Activated CD8-positive, alpha-beta memory T cell treated with anti-CD3 and anti-CD28 coated beads, Interleukin-2, amount 50 U/mL, for 48 hours (primary cell): ENCODE data around the gene KIRREL3.

Source experiments
- DNase-seq: peaks from one replicate; pipeline ENCODE4 v3.0.0-alpha.2; 2020

Gene KIRREL3

DNA sequence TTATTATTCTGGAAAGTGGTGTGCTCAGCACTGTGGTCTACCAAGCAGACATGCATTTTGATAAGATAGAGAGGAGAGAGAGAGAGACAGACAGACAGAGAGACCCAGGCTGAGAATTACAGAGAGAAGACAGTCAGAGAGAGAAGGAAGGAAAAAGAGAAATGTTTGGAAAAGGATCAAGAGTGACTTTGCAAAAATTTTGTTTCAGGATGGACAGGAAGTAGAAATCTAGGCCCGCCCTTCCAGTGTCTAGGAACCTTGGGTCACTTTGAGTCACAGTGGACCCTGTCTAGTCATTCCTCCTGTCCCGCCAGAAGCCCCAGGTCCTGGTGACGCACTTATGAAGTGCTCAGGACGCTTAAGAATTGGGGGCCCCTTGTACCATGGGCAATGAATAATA is 478.4 kb downstream of the KIRREL3 start:
- no peak for DNase-seq

DNA sequence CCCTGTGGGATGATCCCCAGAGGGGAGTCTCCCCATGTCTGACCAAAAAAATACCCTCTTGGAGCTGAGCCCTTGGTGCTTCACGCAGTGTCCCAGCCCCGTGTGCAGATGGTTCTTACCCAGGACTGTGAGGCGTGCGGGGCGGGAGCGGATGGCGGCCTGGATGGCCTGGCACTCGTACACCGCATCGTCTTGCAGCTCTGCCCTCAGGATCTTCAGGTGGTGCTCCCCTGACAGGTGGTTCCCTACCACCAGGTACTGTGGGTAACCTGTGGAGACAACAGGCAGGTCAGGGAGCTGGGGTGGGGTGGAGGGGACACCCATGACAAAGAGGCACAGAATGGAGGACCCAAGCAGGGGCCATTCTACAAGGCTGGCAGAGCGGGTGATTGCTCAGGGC is 479.4 kb downstream of the KIRREL3 start:
- no peak for DNase-seq

DNA sequence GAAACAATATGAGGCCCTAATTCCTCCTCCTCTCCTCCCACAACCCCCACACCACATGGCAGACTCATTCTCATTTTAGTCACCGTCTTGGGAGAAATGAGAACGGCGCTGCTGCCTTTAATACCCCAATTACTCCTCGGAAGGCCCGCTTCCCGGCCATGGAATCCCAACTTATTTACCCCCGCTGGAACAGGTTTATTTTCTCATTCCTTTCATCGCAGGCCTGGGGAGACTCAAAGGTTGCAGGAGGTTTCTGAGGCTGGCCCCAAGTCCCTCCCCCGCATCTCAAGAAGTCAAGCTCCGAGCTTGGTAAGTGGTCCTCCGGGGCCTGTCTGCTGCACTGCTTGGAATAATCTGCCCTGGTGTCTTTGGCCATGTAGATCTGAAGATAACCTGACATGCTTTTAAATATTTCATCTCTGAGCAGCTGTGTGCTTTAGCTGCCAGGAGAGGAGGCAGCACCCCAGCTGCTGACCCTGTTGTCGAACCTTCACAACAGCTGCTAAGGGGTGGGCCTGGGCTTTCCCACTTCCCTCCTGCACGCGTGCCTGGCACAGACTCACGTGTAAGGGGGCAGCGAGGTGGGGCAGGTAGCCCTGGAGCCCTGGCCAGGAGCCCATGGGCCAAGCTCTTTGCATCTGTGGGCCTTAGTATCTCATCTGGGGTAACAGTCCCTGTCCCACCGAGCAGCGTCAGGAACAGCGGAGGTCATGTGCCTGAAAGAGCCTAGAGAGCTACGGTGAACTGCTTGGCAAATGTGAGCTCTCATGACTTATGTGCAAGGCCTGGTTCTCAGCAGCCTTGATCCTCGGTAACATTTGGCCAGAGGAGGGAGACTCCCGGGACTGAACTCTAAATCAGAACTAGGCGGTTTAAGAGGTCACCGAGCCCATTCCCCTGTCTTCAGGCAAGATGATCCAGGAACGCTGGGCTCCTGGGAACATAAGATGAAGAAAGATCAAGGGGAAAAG is 480.5 kb downstream of the KIRREL3 start:
- DNase-seq = no peak

- no peak for DNase-seq
These were observed 481.4 kb downstream of the KIRREL3 start for GRCh38 chr11:126518972-126519690.

- DNase-seq = no peak
These were observed 482.2 kb downstream of the KIRREL3 start for GRCh38 chr11:126518071-126518971.

DNA sequence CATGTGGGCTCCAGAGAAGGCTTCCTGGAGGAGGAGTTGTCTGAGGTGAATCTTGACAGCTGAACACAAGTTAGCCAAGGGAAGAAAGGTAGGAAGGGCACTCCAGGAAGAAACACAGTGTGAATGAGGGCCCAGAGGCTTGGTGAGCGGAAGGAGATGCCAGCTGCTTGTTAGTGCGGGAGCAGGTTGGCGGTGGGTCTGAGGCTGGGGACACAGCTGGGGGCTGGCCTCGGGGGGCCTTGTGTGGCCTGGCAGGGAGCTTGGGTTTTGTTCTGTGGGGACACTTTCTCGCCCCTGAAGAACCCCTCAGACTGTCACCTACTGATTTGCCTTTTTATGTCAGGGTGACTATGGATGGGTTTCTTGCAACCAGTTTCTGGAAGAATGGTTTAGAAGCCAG is 485.1 kb downstream of the KIRREL3 start:
- DNase-seq = no peak

GRCh38 chr11:126514061-126514693 is 486.4 kb downstream of the KIRREL3 start:
- no peak for DNase-seq

DNA sequence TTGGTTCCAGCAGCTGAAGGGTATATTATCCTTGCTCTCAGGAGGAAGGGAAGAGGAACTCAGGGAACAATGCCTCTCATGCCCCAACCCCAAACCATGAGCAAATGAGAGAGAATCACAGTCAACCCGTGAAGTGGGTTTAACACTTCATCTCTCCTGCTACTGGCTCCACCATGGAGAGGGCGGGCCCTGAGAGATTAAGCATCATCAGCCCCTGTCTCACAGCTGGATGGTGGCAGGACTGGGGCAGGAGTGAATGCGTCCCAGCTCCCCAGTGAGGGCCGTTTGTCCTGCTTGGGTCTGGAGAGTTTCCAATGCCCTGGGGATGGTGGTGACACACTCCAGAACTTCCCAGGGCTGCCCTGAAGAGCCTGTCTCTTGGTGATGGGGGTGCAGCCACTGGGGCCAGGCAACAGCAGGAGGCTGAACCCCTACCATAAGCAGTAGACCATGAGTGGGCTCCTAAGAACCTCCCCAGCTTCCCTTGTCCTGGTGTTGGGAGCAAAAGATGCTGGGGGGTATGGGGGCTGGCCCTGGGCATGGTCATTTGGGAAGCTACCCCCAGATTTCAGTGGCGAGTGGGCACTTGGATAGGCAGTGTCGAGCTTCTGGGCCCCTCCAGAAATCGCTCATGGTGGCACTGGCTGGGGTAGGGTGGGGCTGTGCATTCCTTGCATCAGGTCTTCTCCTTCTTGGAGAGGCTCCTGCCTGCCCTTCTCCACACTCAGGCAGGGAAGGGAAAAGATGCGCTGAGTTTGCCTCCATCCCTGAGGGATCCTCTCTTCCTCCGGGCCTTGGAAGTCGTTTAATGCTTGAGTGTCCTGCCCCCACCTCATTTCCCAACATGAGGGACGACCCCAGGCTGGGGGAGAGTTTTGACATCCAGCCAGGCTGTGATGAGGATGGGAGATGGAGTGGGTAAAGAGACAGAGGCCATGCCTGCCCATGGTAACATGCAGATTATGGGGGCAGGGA is 487.5 kb downstream of the KIRREL3 start:
- DNase-seq = no peak

GRCh38 chr11:126512251-126512650 is 488.3 kb downstream of the KIRREL3 start:
- DNase-seq = no peak

DNA sequence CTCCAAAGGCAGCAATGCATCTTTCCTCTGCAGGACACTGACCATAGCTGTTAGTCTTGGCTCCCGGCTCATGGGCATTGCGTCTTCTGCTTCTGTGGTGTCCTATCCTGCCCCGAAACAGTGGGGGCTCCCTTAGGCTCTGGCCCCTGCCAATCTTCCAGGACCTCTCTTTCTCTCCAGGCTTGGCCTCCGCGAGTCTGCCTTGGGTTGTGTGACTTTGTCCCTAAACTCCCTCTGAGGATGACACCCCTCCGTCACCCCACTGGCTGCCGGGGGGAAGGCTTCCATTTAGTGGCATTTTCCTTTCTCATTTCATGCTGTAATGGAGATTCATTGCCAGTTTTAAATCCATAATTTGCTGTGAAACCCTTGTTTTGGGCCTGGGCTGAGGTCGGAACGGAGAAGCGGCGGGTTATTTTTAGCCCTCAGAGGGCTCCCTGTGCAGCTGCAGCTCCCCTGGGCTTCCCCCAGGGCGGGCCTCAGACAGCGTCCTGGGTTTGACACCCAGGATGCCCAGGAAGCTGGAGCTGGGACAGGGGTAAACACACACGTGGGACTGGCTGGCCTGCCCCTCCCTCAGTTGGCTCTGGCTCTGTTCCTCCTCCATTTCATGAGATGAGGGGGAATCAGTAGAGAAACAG is 489.0 kb downstream of the KIRREL3 start:
- DNase-seq = no peak

- no peak for DNase-seq
These were observed 489.8 kb downstream of the KIRREL3 start for GRCh38 chr11:126510621-126511370.

GRCh38 chr11:126507646-126508045 is 492.9 kb downstream of the KIRREL3 start:
- no peak for DNase-seq

GRCh38 chr11:126506789-126507188 is 493.8 kb downstream of the KIRREL3 start:
- DNase-seq = no peak

DNA sequence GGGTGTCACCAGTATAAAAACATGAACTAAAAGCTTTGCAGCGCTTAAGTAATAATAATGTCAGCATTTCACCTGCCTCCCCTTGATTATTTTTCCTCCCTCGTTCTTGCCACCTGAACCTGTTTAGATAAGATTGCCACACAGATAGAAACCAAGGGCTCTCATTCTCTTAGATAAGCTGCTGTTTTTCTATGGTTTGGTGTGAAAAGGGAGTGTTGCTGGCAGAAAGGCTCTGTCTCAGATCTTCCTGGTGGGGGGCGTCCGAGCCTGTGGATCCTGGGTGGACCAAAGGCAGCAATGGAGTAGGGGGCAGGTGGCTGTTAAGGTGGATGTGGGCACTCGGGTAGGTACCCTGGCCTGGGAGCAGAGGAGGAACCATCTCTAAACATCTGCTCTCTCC is 497.6 kb downstream of the KIRREL3 start:
- no peak for DNase-seq

- no peak for DNase-seq
These were observed 498.4 kb downstream of the KIRREL3 start for GRCh38 chr11:126502159-126502558.

DNA sequence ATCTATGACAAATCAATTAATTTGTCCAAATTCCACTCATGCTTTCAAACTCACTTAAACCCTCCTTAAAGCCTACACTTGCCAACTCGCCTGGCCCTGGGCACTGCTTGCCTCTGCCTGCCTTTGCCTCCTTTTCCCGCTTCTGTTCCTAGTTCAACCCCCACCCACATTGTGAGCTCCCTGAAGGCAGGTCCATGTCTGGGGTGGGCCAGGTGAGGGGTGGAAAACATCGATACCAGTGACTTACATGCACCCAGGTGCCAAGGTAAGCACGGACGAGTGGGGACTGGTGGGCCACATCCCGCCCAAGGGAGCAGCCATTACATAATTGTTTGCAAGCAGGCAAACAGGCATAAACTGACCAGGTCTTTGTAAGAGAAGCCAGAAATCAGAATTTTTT is 498.9 kb downstream of the KIRREL3 start:
- DNase-seq = no peak

DNA sequence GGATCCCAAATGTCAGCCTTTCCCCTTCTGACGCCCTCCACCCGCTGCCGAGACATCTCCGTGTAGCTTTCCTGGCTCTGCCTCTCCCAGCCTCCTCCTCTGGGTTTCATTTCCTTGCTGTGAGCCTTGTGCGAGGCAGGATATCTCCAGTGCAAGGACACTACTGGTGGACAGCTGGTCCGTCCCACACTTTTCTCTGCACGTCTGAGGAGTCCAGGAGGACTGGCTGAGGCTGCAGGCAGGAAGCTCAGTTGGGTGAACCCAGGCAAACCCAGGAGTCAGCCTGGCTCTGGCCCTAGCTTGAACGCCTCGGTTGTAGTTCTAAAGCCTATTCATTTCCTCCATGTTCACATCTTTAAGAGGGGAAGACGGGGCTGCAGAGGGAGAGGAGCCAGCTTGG is 499.6 kb downstream of the KIRREL3 start:
- no peak for DNase-seq

GRCh38 chr11:126499131-126499752 is 501.3 kb downstream of the KIRREL3 start:
- DNase-seq = no peak

DNA sequence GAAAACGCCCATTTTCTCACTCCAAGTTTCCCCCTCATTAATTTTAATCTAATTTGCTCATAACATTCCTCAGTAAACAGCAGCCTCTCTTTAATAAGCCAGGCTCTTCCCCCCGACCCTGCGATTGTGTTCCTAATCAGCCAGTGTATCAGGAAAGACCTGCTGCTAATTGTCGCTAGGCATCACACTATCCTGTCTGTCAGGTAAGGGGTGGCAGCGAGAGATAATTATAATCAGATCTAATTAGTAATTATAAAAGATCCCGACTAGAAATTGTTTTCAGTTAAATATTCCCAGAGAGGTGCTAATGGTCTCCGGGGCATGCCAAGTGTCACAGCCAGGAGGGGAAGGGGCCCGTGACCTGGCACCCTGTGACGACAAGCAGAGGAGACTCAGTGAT is 502.3 kb downstream of the KIRREL3 start:
- DNase-seq = no peak
